GM18909 (cell line): ENCODE results near the gene GATA2.

Experiments used
- ATAC-seq: cut with Tn5 transposase; IDR thresholded peaks from one replicate; pipeline ENCODE4 v1.9.1; 2021; ENCODE audit warnings: mild to moderate bottlenecking; ENCODE audit not compliant: unreplicated experiment, poor library complexity

Gene GATA2

GRCh38 chr3:128478576-128479506 is 14.2 kb downstream of the GATA2 start:
- no peak for ATAC-seq

GRCh38 chr3:128476659-128477058 is 16.3 kb downstream of the GATA2 start:
- ATAC-seq = no peak

- ATAC-seq = no peak
Measured at GRCh38 chr3:128475355-128475754, 17.6 kb downstream of the GATA2 start.

GRCh38 chr3:128473737-128474136 is 19.3 kb downstream of the GATA2 start:
- no peak for ATAC-seq

GRCh38 chr3:128473180-128473519 is 19.9 kb downstream of the GATA2 start:
- no peak for ATAC-seq

- ATAC-seq = no peak
Measured at GRCh38 chr3:128472449-128473179, 20.4 kb downstream of the GATA2 start.

GRCh38 chr3:128471720-128472119 is 21.3 kb downstream of the GATA2 start:
- ATAC-seq = no peak

GRCh38 chr3:128471110-128471509 is 21.9 kb downstream of the GATA2 start:
- ATAC-seq = no peak

- ATAC-seq = no peak
Measured at GRCh38 chr3:128470134-128470899, 22.7 kb downstream of the GATA2 start.

- no peak for ATAC-seq
Measured at GRCh38 chr3:128469556-128469955, 23.4 kb downstream of the GATA2 start.

GRCh38 chr3:128468791-128469527 is 24.0 kb downstream of the GATA2 start:
- ATAC-seq = no peak

GRCh38 chr3:128468285-128468790 is 24.7 kb downstream of the GATA2 start:
- no peak for ATAC-seq

GRCh38 chr3:128466840-128467541 is 26.0 kb downstream of the GATA2 start, which contains the start of gene DNAJB8:
DNAJB8 (minus strand) TSS chr3:128466890; CDS start chr3:128463245, 3,645 bp downstream.
- no peak for ATAC-seq

GRCh38 chr3:128464702-128465101 is 28.3 kb downstream of the GATA2 start:
- ATAC-seq = no peak

GRCh38 chr3:128464188-128464587 is 28.8 kb downstream of the GATA2 start:
- ATAC-seq = no peak

GRCh38 chr3:128463771-128464170 is 29.2 kb downstream of the GATA2 start:
- ATAC-seq = no peak

GRCh38 chr3:128463354-128463753 is 29.6 kb downstream of the GATA2 start:
- no peak for ATAC-seq

- no peak for ATAC-seq
Measured at GRCh38 chr3:128462931-128463330, 30.1 kb downstream of the GATA2 start.

- ATAC-seq = no peak
Measured at GRCh38 chr3:128462341-128462910, 30.6 kb downstream of the GATA2 start.
